ENCODE measurements around the gene TRAIP.
"Not testable (repeated sequence)": the region's sequence is repeated elsewhere in the genome, so short reads cannot be mapped to it uniquely, and the experiment has no call there.

Gene TRAIP, protein sequence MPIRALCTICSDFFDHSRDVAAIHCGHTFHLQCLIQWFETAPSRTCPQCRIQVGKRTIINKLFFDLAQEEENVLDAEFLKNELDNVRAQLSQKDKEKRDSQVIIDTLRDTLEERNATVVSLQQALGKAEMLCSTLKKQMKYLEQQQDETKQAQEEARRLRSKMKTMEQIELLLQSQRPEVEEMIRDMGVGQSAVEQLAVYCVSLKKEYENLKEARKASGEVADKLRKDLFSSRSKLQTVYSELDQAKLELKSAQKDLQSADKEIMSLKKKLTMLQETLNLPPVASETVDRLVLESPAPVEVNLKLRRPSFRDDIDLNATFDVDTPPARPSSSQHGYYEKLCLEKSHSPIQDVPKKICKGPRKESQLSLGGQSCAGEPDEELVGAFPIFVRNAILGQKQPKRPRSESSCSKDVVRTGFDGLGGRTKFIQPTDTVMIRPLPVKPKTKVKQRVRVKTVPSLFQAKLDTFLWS

GRCh38 chr3:49856181-49857005, at the start of gene TRAIP:
TRAIP (minus strand) TSS chr3:49856564; CDS start chr3:49856453, 111 bp downstream.
- peak; percentile 91 for DNase-seq

DNA sequence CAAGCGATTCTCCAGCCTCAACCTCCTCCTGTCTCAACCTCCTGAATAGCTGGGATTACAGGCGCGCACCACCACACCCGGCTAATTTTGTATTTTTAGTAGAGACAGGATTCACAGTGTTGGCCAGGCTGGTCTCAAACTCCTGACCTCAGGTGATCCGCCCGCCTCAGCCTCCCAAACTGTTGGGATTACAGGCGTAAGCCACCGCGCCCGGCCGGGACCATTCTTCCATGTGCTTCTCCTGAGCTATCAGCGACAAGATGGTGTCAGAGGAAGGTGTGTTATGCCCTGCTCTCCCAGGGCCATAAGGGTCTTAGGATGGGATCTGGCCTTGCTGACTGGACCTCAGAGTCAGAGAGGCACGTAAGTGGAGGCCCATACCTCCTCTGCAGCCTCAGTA, 48.1 kb upstream of the TRAIP start:
- DNase-seq, result not testable (repeated sequence)

- no peak for DNase-seq
Measured at GRCh38 chr3:49903451-49904424, 47.4 kb upstream of the TRAIP start, which contains the start of gene MST1R. MST1R (minus strand) TSS chr3:49903873; CDS start chr3:49903609, 264 bp downstream.

- no peak for DNase-seq
Measured at GRCh38 chr3:49902511-49903345, 46.4 kb upstream of the TRAIP start.

GRCh38 chr3:49901366-49902339, 45.3 kb upstream of the TRAIP start:
- no peak for DNase-seq

DNA sequence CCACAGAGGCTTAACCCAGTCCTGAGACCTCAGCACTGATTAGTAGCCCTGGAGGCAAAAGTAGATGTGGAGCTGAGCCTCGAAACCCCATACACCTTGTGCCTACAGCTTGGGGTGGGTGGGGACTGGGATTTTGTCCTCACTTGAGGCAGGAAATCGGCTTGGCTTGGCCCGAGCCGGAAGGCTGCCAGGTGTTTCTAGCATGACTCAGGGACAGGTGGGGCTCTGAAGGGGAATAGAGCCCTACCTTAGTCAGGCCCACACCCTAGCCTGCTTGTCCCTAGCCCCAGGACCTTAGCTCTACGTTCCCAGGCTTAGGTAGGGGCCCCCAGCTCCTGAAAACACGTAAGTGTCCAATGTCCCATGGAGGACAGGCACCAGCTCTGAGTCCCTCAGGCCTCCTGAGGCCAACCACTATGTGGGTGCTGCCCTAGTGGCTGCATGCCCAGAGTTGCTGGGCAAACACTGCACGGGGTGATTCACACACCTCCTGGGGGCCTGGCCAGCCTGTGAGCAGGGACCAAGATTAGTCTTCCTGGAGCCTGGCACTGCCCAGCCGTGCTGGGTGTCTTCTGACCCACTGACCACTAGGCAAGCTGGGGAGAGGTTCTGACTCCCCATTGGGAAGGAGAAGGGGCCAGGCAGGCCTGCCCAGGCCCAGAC, 44.3 kb upstream of the TRAIP start:
- DNase-seq, result no peak

- no peak for DNase-seq
Measured at GRCh38 chr3:49899815-49900214, 43.5 kb upstream of the TRAIP start.

- no peak for DNase-seq
Measured at GRCh38 chr3:49898991-49899390, 42.6 kb upstream of the TRAIP start.

DNA sequence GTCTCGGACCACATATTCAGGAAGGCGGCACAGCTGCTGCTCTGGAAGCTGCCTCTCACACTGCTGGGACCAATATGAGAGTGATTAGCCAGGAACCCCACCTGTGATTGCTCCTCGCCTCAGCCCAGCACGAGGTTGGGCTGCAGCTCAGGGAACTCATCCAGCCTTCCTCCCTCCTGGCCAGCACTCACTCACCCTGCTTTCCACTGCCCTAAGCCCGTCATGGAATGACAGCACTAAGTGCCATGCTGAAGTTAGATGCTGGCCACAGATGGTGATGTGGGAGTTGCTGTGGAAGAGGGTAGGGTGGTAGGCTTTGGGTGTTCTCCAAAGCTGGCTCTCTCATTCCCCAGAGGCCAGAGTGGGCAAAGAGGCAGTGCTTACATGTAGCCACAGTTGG, 40.0 kb upstream of the TRAIP start:
- DNase-seq, result no peak

DNA sequence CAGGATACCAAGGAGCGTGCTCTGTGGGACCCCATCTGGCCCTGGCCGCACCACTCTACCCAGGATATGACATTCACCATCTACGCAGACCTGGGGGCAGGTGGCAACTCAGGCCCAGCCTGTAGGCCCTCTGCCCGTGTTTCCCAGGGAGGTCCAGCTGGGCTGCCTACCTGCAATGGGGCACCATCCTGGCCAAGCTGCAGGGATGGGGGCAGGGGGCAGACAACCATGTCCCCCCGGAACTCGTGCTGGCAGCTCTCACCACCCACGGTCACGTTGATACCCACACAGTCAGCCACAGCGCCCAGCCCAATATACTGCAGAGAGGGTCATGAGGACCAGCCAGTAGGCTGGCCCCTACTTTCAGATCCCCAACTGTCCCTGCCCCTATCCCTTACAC, 39.4 kb upstream of the TRAIP start:
- no peak for DNase-seq

DNA sequence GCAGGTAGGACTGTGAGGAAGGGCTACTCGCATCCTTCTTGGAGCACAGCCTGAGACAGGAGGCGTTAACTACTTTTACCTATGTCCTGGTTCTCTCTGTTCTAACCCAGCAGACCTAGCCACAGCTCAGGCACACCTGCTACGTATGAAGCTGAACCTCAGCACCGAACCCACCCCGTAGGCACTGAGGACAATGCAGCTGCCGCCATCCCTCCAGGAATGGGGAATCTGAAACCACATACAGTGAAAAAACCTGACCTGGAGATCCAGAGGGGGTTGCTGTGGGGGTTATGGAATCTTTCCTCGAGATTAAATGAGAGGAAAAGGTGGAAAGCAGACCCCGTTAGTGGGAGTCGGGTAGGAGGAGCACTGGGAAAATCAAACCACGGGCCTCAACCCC, 32.9 kb upstream of the TRAIP start:
- DNase-seq, result no peak

DNA sequence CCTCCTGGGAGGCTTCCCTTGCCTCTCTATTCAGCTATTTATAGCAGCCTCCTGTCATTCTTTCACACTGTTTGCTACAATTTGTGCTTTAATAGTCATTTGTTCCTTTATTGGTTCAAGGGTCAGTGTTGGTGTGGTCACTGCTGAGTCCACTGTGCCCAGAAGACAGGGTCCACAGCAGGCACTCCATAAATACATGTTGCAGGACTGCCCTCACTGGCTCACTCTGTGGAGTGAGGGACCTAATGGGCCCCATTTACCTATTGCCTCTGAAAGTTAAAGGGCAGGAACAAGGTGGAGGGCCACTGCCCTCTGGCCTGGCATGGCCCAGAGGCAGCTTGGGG, 30.5 kb upstream of the TRAIP start:
- DNase-seq, result no peak

GRCh38 chr3:49883998-49884397, 27.6 kb upstream of the TRAIP start:
- DNase-seq, result no peak

GRCh38 chr3:49882166-49882565, 25.8 kb upstream of the TRAIP start:
- DNase-seq, result no peak

DNA sequence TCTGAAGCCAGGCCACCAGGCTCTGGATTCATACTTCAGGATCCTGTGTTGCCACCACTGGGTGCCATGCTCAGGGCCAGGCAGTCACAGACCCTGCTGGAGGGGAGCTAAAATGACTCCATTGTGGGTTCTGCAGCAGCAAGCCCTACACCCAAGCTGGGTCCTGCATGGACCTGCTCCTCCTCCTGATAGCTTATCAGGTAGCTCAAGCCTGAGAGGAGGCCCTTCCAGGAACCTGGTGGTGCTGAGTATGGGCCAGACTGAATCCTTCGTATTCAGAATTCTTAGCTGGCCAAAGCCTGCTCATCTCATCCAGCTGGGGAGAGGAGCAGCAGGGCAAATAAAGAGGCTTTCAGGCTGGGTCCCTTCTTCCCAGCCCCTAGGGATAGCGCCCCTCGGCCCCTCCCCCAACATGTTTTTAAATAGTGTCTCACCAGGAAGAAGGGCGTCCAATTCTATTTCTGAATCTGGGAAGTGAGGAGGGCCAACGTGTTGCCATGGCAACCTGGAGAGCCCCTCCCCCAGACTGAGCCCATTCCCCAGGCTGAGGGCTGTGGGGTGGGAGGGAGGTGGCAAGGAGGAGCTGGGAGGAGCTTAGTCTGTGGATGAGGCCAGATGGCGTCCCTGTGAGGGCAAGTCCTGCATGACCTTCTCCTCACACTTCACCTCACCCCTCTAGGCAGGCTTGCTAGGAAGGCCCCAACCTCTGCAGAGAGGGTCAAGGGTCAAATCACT, 24.4 kb upstream of the TRAIP start:
- no peak for DNase-seq

GRCh38 chr3:49879721-49880120, 23.4 kb upstream of the TRAIP start:
- DNase-seq, result no peak

DNA sequence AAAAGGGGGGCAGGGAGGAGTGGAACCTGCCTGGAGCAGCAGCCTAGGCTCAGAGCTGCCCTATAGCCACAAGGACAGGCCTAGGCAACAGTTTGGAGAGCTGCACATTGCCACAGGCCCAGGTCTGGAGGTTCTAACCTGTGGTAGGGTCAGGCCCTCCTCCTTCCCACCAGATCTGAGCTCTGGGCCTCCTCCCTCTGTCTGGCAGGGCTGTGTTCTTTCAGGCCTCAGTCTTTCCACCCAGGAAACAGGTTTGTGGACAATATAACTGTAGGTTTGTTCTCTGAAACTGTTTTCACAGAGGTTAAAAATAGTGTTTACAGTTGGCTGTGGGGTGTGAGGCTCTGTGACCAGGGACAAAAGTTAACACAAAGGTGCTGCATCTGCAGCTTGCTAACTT, 22.3 kb upstream of the TRAIP start:
- no peak for DNase-seq

- no peak for DNase-seq
Measured at GRCh38 chr3:49877716-49878115, 21.4 kb upstream of the TRAIP start.

GRCh38 chr3:49876567-49876966, 20.2 kb upstream of the TRAIP start:
- no peak for DNase-seq

Measured in NCI-H146 (cell line).